Gastroesophageal sphincter (tissue), 3 donors: ENCODE results near the gene BAIAP2.

Experiments used
- POLR2A ChIP-seq, 2 donors: fragments of 450-650 bp; IDR thresholded peaks; one replicate each; pipeline ENCODE4 v1.6.1; 2017; ENCODE audit warnings: antibody characterized with exemption in 2 of 2, mild to moderate bottlenecking in 2 of 2, moderate library complexity in 1 of 2
- TF ChIP-seq, protein P1 (sequence below), 4 experiments: fragments of 200-600 bp in 2 of 4; fragments of 450-650 bp in 2 of 4; sonication (generic) in 1 of 4; IDR thresholded peaks; one replicate each; pipeline ENCODE4 v1.5.1; 2017 to 2019; ENCODE audit warnings: antibody characterized with exemption in 4 of 4, mild to moderate bottlenecking in 2 of 4, moderate library complexity in 2 of 4

DNA sequence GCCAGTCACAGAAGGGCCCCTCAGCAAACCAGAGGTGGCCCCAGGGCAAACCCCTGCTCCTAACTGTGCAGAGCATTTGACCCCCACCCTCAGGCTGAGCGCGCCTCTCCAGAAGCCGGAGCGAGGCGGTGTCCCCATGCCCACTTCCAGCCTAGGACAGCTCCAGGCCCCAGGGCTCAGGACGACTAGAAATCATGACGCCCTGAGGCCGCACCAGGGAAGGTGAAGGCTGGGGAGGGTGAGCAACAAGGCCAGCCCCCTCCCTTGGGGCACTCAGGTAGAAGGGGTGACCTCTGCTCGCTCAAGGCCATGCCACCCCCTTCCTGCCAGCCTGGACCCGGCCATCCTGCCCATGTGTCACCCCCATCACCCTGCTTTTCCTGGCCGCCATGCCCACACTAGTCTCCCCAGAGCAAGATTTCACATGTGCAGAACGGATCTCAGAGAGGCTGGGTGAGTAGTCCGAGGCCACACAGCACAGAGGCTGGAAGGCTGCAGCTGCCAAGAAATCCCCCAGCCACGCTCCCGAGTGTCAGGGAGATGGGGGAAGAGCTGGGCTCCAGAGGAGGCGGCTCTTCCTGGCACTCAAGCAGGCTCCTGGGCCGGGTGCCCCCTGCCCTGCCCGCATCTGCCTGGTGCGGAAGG lies 128.2 kb downstream of the BAIAP2 start:
- TF ChIP-seq POLR2A (IDR thresholded peaks at IDR 0.05), result no peak
- TF ChIP-seq, protein P1, sequence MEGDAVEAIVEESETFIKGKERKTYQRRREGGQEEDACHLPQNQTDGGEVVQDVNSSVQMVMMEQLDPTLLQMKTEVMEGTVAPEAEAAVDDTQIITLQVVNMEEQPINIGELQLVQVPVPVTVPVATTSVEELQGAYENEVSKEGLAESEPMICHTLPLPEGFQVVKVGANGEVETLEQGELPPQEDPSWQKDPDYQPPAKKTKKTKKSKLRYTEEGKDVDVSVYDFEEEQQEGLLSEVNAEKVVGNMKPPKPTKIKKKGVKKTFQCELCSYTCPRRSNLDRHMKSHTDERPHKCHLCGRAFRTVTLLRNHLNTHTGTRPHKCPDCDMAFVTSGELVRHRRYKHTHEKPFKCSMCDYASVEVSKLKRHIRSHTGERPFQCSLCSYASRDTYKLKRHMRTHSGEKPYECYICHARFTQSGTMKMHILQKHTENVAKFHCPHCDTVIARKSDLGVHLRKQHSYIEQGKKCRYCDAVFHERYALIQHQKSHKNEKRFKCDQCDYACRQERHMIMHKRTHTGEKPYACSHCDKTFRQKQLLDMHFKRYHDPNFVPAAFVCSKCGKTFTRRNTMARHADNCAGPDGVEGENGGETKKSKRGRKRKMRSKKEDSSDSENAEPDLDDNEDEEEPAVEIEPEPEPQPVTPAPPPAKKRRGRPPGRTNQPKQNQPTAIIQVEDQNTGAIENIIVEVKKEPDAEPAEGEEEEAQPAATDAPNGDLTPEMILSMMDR (IDR thresholded peaks at IDR 0.05), result no peak
